C1 segment of cervical spinal cord (tissue), 14 donors: ENCODE measurements around the gene GJD3.

Experiments
- DNase-seq, 14 donors: peaks; one replicate each; lab custom pipeline; 2025; lab: John Stamatoyannopoulos, UW

Gene GJD3

GRCh38 chr17:40323391-40324381, 40.9 kb downstream of the GJD3 start:
- DNase-seq, result peak in 1 of 14 donors; percentile 34

- DNase-seq, result peak in 11 of 14 donors; percentile 26 to 71 (median 56)
Measured at GRCh38 chr17:40322358-40323315, 41.9 kb downstream of the GJD3 start.

GRCh38 chr17:40321961-40322357, 42.6 kb downstream of the GJD3 start:
- peak in 1 of 14 donors; percentile 82 for DNase-seq

GRCh38 chr17:40321524-40321929, 43.0 kb downstream of the GJD3 start:
- no peak for DNase-seq

GRCh38 chr17:40320756-40321523, 43.6 kb downstream of the GJD3 start:
- DNase-seq, result no peak

GRCh38 chr17:40319651-40320540, 44.6 kb downstream of the GJD3 start:
- DNase-seq, result no peak

- DNase-seq, result no peak
Measured at GRCh38 chr17:40318830-40319391, 45.6 kb downstream of the GJD3 start.

GRCh38 chr17:40317880-40318829, 46.4 kb downstream of the GJD3 start:
- peak in 13 of 14 donors; percentile 41 to 90 (median 79) for DNase-seq

- no peak for DNase-seq
Measured at GRCh38 chr17:40317345-40317873, 47.1 kb downstream of the GJD3 start.

- DNase-seq, result peak in 1 of 14 donors; percentile 33
Measured at GRCh38 chr17:40316571-40317344, 47.8 kb downstream of the GJD3 start.

- DNase-seq, result no peak
Measured at GRCh38 chr17:40315678-40316570, 48.6 kb downstream of the GJD3 start.

- no peak for DNase-seq
Measured at GRCh38 chr17:40315206-40315605, 49.3 kb downstream of the GJD3 start.

GRCh38 chr17:40314584-40314956, 50.0 kb downstream of the GJD3 start:
- peak in 4 of 14 donors; percentile 23 to 88 (median 33) for DNase-seq

GRCh38 chr17:40313668-40314583, 50.6 kb downstream of the GJD3 start:
- no peak for DNase-seq
